Kidney (tissue), 14 donors: ENCODE measurements around the gene ECI2. TPM values are rescaled to one million over a fixed set of nuclear protein-coding genes. Genes with fewer than 3 reads are reported as not detected.

Source experiments
- DNase-seq, 5 donors: peaks; one replicate each; pipeline ENCODE4 v3.0.0-alpha.2; 2013 to 2020
- FAIRE-seq: peaks from 2 replicates; lab custom pipeline; 2012; peaks lifted over from hg19 to GRCh38; lab: Jason Lieb, UNC
- H3K27ac ChIP-seq, 2 donors: one replicate each; pipeline ENCODE4 v1.7.0; 2013; ENCODE audit warnings: low read depth in 2 of 2, low read length in 2 of 2, inconsistent platforms in 1 of 2
- H3K27me3 ChIP-seq: one replicate; pipeline ENCODE4 v1.7.1; 2013; ENCODE audit warnings: low read length, inconsistent platforms; ENCODE audit not compliant: control insufficient read depth, insufficient read depth
- H3K36me3 ChIP-seq, 3 donors: one replicate each; pipeline versions ENCODE4 v1.7.0 to v1.7.1; 2013; ENCODE audit warnings: low read length in 3 of 3, control low read depth in 1 of 3, inconsistent platforms in 1 of 3; ENCODE audit not compliant: insufficient read depth in 3 of 3, control insufficient read depth in 2 of 3
- H3K4me1 ChIP-seq, 3 donors: one replicate each; pipeline versions ENCODE4 v1.7.0 to v1.7.1; 2013; ENCODE audit warnings: low read length in 3 of 3, inconsistent platforms in 1 of 3, low read depth in 1 of 3; ENCODE audit not compliant: control insufficient read depth in 2 of 3, insufficient read depth in 2 of 3
- H3K4me3 ChIP-seq, 3 donors: one replicate each; pipeline versions ENCODE4 v1.7.0 to v1.8.1; 2013; ENCODE audit warnings: low read length in 3 of 3, control low read depth in 1 of 3, inconsistent platforms in 1 of 3
- H3K9ac ChIP-seq, 3 donors: one replicate each; pipeline versions ENCODE4 v1.7.0 to v1.7.1; 2013; ENCODE audit warnings: low read length in 3 of 3, control low read depth in 1 of 3, inconsistent platforms in 1 of 3
- H3K9me3 ChIP-seq, 3 donors: one replicate each; pipeline versions ENCODE4 v1.7.0 to v1.7.1; 2013; ENCODE audit warnings: low read length in 3 of 3, control low read depth in 1 of 3, inconsistent platforms in 1 of 3; ENCODE audit not compliant: control insufficient read depth in 2 of 3, insufficient read depth in 1 of 3
- CTCF ChIP-seq: IDR thresholded peaks from 3 replicates; pipeline ENCODE4 v1.5.1; 2012; ENCODE audit warnings: mild to moderate bottlenecking, moderate library complexity, borderline replicate concordance; ENCODE audit not compliant: insufficient read depth; ENCODE audit errors: extremely low read depth
- intact Hi-C: fragments of 100-400 bp; cut with DNase I; formaldehyde crosslinking; loops from one replicate; pipeline ENCODE4 v1.11.1; 2022
- polyA plus RNA-seq: library from polyadenylated mRNA; stranded (reverse); fragments of 350-450 nt; fragmentation: Illumina TruSeq; extraction: RNeasy Lipid Tissue Mini Kit (QIAGEN cat#74804); gene quantifications from one replicate; pipeline ENCODE4 v1.2.3, GENCODE V29; 2014; ENCODE audit warnings: low read depth, low replicate concordance; ENCODE audit not compliant: insufficient read depth
- total RNA-seq: library from RNA; stranded (reverse); fragmentation: NEBNext Ultra II Directional; extraction: Animal tissue kit (Norgen Biotek cat#: 25700); gene quantifications from one replicate; pipeline ENCODE4 v1.2.1, GENCODE V29; 2021
- donor health status: control.
- donor health status: control.
- donor health status: control.
- donor health status: control.
- donor health status: control.
- donor health status: DM: yes; HTN: yes; CAD: no.
- donor health status: Normal renal cell carcinoma (clear cell type).

The ECI2 gene
- total and polyA plus RNA-seq, 2 donors from 2014 or later: 51.9 to 210 TPM

- no peak for DNase-seq
- FAIRE-seq: no peak
- no peak for TF ChIP-seq CTCF
Observed at GRCh38 chr6:4167833-4168232, 32.5 kb upstream of the ECI2 start.

GRCh38 chr6:4167123-4167522, 31.7 kb upstream of the ECI2 start:
- no peaks in the 10 kb centered on the region for H3K36me3 ChIP-seq
- H3K27me3 ChIP-seq: no peaks in the 10 kb centered on the region
- no peak overlapping the region for H3K4me3 ChIP-seq
- no peak for DNase-seq
- TF ChIP-seq CTCF: no peak
- H3K4me1 ChIP-seq: no peaks in the 10 kb centered on the region
- peaks cover 0 to 6% (median 4%) of the 10 kb centered on the region in 3 donors for H3K9me3 ChIP-seq
- no peak overlapping the region for H3K27ac ChIP-seq
- no peak for FAIRE-seq
- intact Hi-C loops: no loop called here
- no peak overlapping the region for H3K9ac ChIP-seq

More at GRCh38 chr6:4167833-4168232, 32.5 kb upstream of the ECI2 start:
- no peaks in the 10 kb centered on the region for H3K27me3 ChIP-seq
- H3K4me3 ChIP-seq: no peak overlapping the region
- H3K36me3 ChIP-seq: no peaks in the 10 kb centered on the region
- intact Hi-C loops: no loop called here
- no peaks in the 10 kb centered on the region for H3K4me1 ChIP-seq
- no peak overlapping the region for H3K27ac ChIP-seq
- H3K9me3 ChIP-seq: peaks cover 0 to 6% (median 4%) of the 10 kb centered on the region in 3 donors
- H3K9ac ChIP-seq: no peak overlapping the region

GRCh38 chr6:4164456-4164855, 29.1 kb upstream of the ECI2 start:
- DNase-seq: no peak
- H3K27ac ChIP-seq: no peak overlapping the region
- no peaks in the 10 kb centered on the region for H3K27me3 ChIP-seq
- no peaks in the 10 kb centered on the region for H3K36me3 ChIP-seq
- H3K4me1 ChIP-seq: no peaks in the 10 kb centered on the region
- no peak overlapping the region for H3K9ac ChIP-seq
- no peak for TF ChIP-seq CTCF
- FAIRE-seq: no peak
- H3K9me3 ChIP-seq: peaks cover 0 to 6% (median 4%) of the 10 kb centered on the region in 3 donors
- intact Hi-C loops: no loop called here
- no peak overlapping the region for H3K4me3 ChIP-seq

GRCh38 chr6:4164117-4164442, 28.7 kb upstream of the ECI2 start:
- H3K9ac ChIP-seq: no peak overlapping the region
- TF ChIP-seq CTCF: no peak
- H3K9me3 ChIP-seq: peaks cover 0 to 6% (median 4%) of the 10 kb centered on the region in 3 donors
- no peaks in the 10 kb centered on the region for H3K27me3 ChIP-seq
- no peaks in the 10 kb centered on the region for H3K36me3 ChIP-seq
- no peak overlapping the region for H3K27ac ChIP-seq
- H3K4me1 ChIP-seq: no peaks in the 10 kb centered on the region
- FAIRE-seq: no peak
- no peak overlapping the region for H3K4me3 ChIP-seq
- intact Hi-C loops: no loop called here
- DNase-seq: no peak
